Keratinocyte (primary cell): Measurements from ENCODE around the gene CCSER1. TPM values are rescaled to one million over a fixed set of nuclear protein-coding genes. Genes with fewer than 3 reads are reported as not detected.

Experiments
- DNase-seq: peaks from one replicate; pipeline ENCODE4 v3.0.0-alpha.2; 2011; ENCODE audit warnings: low read depth, missing footprints, low spot score
- FAIRE-seq: peaks from 2 replicates; lab custom pipeline; 2011; peaks lifted over from hg19 to GRCh38; lab: Jason Lieb, UNC
- H2AFZ ChIP-seq: 2 replicates; pipeline ENCODE4 v1.6.0; 2012; ENCODE audit warnings: low read length, control low read depth, inconsistent platforms; ENCODE audit not compliant: control insufficient read depth
- H3K27ac ChIP-seq: 2 replicates; pipeline ENCODE4 v1.5.1; 2011; ENCODE audit warnings: low read length; ENCODE audit not compliant: control insufficient read depth, insufficient read depth
- H3K27me3 ChIP-seq: 3 replicates; pipeline ENCODE4 v1.6.0; 2011; ENCODE audit warnings: low read length; ENCODE audit not compliant: control insufficient read depth, insufficient read depth; ENCODE audit errors: extremely low read depth
- H3K36me3 ChIP-seq, 2 experiments: 2 replicates in 1 of 2; 3 replicates in 1 of 2; pipeline ENCODE4 v1.5.1; 2011; ENCODE audit warnings: low read length in 2 of 2, mild to moderate bottlenecking in 1 of 2; ENCODE audit not compliant: control insufficient read depth in 2 of 2, insufficient read depth in 2 of 2; ENCODE audit errors: extremely low read depth in 1 of 2
- H3K4me1 ChIP-seq: 3 replicates; pipeline ENCODE4 v1.5.1; 2011; ENCODE audit warnings: low read length; ENCODE audit not compliant: control insufficient read depth, insufficient read depth; ENCODE audit errors: extremely low read depth
- H3K4me2 ChIP-seq: 3 replicates; pipeline ENCODE4 v1.6.0; 2011; ENCODE audit warnings: low read depth, low read length; ENCODE audit not compliant: control insufficient read depth, insufficient read depth; ENCODE audit errors: extremely low read depth
- H3K4me3 ChIP-seq, 3 experiments: fragments of 200-600 bp in 1 of 3; sonication (generic) in 1 of 3; 2 replicates in 2 of 3; 3 replicates in 1 of 3; pipeline ENCODE4 v1.5.1; 2011 to 2016; ENCODE audit warnings: low read length in 3 of 3, mild to moderate bottlenecking in 3 of 3, control low read depth in 2 of 3, inconsistent platforms in 1 of 3, low read depth in 1 of 3, mixed read lengths in 1 of 3, mixed run types in 1 of 3, moderate library complexity in 1 of 3; ENCODE audit not compliant: control insufficient read depth in 2 of 3, insufficient read depth in 2 of 3; ENCODE audit errors: extremely low read depth in 1 of 3
- H3K79me2 ChIP-seq: 2 replicates; pipeline ENCODE4 v1.6.0; 2012; ENCODE audit warnings: low read length; ENCODE audit not compliant: control insufficient read depth, insufficient read depth
- H3K9ac ChIP-seq: 3 replicates; pipeline ENCODE4 v1.6.0; 2011; ENCODE audit warnings: low read length; ENCODE audit not compliant: control insufficient read depth, insufficient read depth; ENCODE audit errors: extremely low read depth
- H3K9me1 ChIP-seq: 3 replicates; pipeline ENCODE4 v1.6.0; 2011; ENCODE audit warnings: low read length; ENCODE audit not compliant: control insufficient read depth, insufficient read depth; ENCODE audit errors: extremely low read depth
- H3K9me3 ChIP-seq: 2 replicates; pipeline ENCODE4 v1.5.1; 2012; ENCODE audit warnings: low read depth, low read length; ENCODE audit not compliant: control insufficient read depth
- H4K20me1 ChIP-seq: 3 replicates; pipeline ENCODE4 v1.6.0; 2011; ENCODE audit warnings: low read length; ENCODE audit not compliant: control insufficient read depth, insufficient read depth; ENCODE audit errors: extremely low read depth
- EZH2 ChIP-seq: IDR thresholded peaks from one replicate; pipeline ENCODE4 v1.6.1; 2012; ENCODE audit warnings: inconsistent platforms, mild to moderate bottlenecking, low read length, moderate library complexity
- dilution Hi-C: fragments of 300-500 bp; cut with MboI; formaldehyde crosslinking; loops from one replicate; pipeline ENCODE4 v1.7.0; 2020; ENCODE audit warnings: low sequenced_read_pairs; ENCODE audit not compliant: extremely low pct_ligation_motif_present
- polyA plus RNA-seq, 5 experiments: library from polyadenylated mRNA; depleted of rRNA in 3 of 5; stranded (reverse) in 3 of 5; stranded (forward) in 1 of 5; unstranded in 1 of 5; fragments of >200 nt; gene quantifications; 1 replicate in 1 of 5; 2 replicates in 3 of 5; 3 replicates in 1 of 5; pipeline versions ENCODE4 v1.2.1 to v1.2.3, GENCODE V29; 2011 to 2012; ENCODE audit warnings: missing spikeins in 2 of 5, low read depth in 1 of 5, low replicate concordance in 1 of 5
- TF ChIP-seq, protein P1 (sequence below), 3 experiments: IDR thresholded peaks in 1 of 3; conservative IDR thresholded peaks in 1 of 3; optimal IDR thresholded peaks in 1 of 3; 2 replicates in 2 of 3; 3 replicates in 1 of 3; pipeline versions ENCODE3 to v1.5.1; 2011; ENCODE audit warnings: low read length in 3 of 3, mild to moderate bottlenecking in 3 of 3, moderate library complexity in 2 of 3, control low read depth in 1 of 3, inconsistent platforms in 1 of 3; ENCODE audit not compliant: insufficient read depth in 2 of 3; ENCODE audit errors: extremely low read depth in 1 of 3

The CCSER1 gene
- polyA plus RNA-seq, 1 donor (not counting 4 experiments of a cell fraction or from before 2014, with no cell fraction given) = 1.2 TPM

DNA sequence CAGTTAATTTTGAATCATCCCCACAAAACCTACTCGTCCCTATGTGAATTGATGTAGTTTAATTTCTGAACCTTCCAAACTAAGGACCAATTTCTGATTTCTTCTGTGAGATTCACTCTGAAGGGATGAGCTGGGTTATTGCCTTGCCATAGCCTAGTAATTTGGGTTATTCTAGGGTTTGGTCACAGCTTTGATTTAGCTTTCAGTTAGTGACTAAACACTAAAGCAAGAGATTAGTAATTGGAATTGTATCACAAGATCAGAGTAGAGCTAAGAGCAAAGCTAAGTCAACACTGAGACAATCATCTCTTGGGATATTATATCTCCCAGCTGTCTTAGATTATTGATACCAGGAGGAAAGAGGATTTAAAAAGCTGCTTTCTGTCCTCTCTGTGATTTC lies 588.0 kb downstream of the CCSER1 start:
- Histone ChIP-seq H3K9me3 (no peaks in the 10 kb centered on the region), H3K4me2 (no peak overlapping the region), H3K79me2 (no peaks in the 10 kb centered on the region), H3K4me1 (no peaks in the 10 kb centered on the region), H2AFZ (no peak overlapping the region), H3K27ac (no peak overlapping the region), H4K20me1 (no peaks in the 10 kb centered on the region), H3K36me3 (no peaks in the 10 kb centered on the region), H3K9me1 (no peaks in the 10 kb centered on the region), H3K27me3 (no peaks in the 10 kb centered on the region), H3K4me3 (no peak overlapping the region), H3K9ac (no peak overlapping the region)
- no peak for DNase-seq
- TF ChIP-seq EZH2 = no peak
- TF ChIP-seq, protein P1, sequence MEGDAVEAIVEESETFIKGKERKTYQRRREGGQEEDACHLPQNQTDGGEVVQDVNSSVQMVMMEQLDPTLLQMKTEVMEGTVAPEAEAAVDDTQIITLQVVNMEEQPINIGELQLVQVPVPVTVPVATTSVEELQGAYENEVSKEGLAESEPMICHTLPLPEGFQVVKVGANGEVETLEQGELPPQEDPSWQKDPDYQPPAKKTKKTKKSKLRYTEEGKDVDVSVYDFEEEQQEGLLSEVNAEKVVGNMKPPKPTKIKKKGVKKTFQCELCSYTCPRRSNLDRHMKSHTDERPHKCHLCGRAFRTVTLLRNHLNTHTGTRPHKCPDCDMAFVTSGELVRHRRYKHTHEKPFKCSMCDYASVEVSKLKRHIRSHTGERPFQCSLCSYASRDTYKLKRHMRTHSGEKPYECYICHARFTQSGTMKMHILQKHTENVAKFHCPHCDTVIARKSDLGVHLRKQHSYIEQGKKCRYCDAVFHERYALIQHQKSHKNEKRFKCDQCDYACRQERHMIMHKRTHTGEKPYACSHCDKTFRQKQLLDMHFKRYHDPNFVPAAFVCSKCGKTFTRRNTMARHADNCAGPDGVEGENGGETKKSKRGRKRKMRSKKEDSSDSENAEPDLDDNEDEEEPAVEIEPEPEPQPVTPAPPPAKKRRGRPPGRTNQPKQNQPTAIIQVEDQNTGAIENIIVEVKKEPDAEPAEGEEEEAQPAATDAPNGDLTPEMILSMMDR (optimal IDR thresholded peaks at IDR 0.05 in 1 of 3, IDR thresholded peaks at IDR 0.05 in 1 of 3, conservative IDR thresholded peaks at IDR 0.05 in 1 of 3; ENCODE audit: extremely low read depth in 1 of 3, insufficient read depth in 2 of 3, low read length in 3 of 3) = no peak
- FAIRE-seq = no peak
- dilution Hi-C loops = no loop called here

DNA sequence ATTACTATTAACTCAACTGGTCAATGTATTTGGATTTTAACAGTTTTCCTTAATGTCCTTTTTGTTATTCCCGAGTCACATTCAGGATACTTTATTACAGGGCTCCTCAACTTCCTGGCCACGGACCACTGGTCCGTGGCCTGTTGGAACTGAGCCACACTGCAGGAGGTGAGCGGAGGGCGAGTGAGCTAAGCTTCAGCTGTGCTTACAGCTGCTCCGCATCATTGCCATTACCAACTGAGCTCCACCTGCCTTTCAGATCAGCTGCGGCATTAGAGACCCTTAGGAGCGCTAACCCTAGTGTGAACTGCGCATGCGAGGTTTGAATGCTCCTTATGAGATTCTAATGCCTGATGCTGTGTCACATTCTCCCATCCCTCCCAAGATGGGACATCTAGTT lies 591.7 kb downstream of the CCSER1 start:
- no peaks in the 10 kb centered on the region for H3K4me1 ChIP-seq
- no peaks in the 10 kb centered on the region for H3K36me3 ChIP-seq
- dilution Hi-C loops = no loop called here
- no peaks in the 10 kb centered on the region for H4K20me1 ChIP-seq
- no peak overlapping the region for H2AFZ ChIP-seq
- no peak overlapping the region for H3K4me2 ChIP-seq
- DNase-seq = no peak
- FAIRE-seq = no peak
- no peaks in the 10 kb centered on the region for H3K9me3 ChIP-seq
- H3K9ac ChIP-seq = no peak overlapping the region
- no peak overlapping the region for H3K27ac ChIP-seq
- no peaks in the 10 kb centered on the region for H3K9me1 ChIP-seq
- no peaks in the 10 kb centered on the region for H3K27me3 ChIP-seq
- no peaks in the 10 kb centered on the region for H3K79me2 ChIP-seq
- TF ChIP-seq, protein P1 (optimal IDR thresholded peaks at IDR 0.05 in 1 of 3, IDR thresholded peaks at IDR 0.05 in 1 of 3, conservative IDR thresholded peaks at IDR 0.05 in 1 of 3; ENCODE audit: extremely low read depth in 1 of 3, insufficient read depth in 2 of 3, low read length in 3 of 3) = no peak
- no peak for TF ChIP-seq EZH2
- H3K4me3 ChIP-seq = no peak overlapping the region
